Kidney (tissue), 14 donors: ENCODE measurements around the gene GSN. TPM values are rescaled to one million over a fixed set of nuclear protein-coding genes. Genes with fewer than 3 reads are reported as not detected.

Source experiments
- DNase-seq, 5 donors: peaks; one replicate each; pipeline ENCODE4 v3.0.0-alpha.2; 2013 to 2020
- FAIRE-seq: peaks from 2 replicates; lab custom pipeline; 2012; peaks lifted over from hg19 to GRCh38; lab: Jason Lieb, UNC
- H3K27ac ChIP-seq, 2 donors: one replicate each; pipeline ENCODE4 v1.7.0; 2013; ENCODE audit warnings: low read depth in 2 of 2, low read length in 2 of 2, inconsistent platforms in 1 of 2
- H3K27me3 ChIP-seq: one replicate; pipeline ENCODE4 v1.7.1; 2013; ENCODE audit warnings: low read length, inconsistent platforms; ENCODE audit not compliant: control insufficient read depth, insufficient read depth
- H3K36me3 ChIP-seq, 3 donors: one replicate each; pipeline versions ENCODE4 v1.7.0 to v1.7.1; 2013; ENCODE audit warnings: low read length in 3 of 3, control low read depth in 1 of 3, inconsistent platforms in 1 of 3; ENCODE audit not compliant: insufficient read depth in 3 of 3, control insufficient read depth in 2 of 3
- H3K4me1 ChIP-seq, 3 donors: one replicate each; pipeline versions ENCODE4 v1.7.0 to v1.7.1; 2013; ENCODE audit warnings: low read length in 3 of 3, inconsistent platforms in 1 of 3, low read depth in 1 of 3; ENCODE audit not compliant: control insufficient read depth in 2 of 3, insufficient read depth in 2 of 3
- H3K4me3 ChIP-seq, 3 donors: one replicate each; pipeline versions ENCODE4 v1.7.0 to v1.8.1; 2013; ENCODE audit warnings: low read length in 3 of 3, control low read depth in 1 of 3, inconsistent platforms in 1 of 3
- H3K9ac ChIP-seq, 3 donors: one replicate each; pipeline versions ENCODE4 v1.7.0 to v1.7.1; 2013; ENCODE audit warnings: low read length in 3 of 3, control low read depth in 1 of 3, inconsistent platforms in 1 of 3
- H3K9me3 ChIP-seq, 3 donors: one replicate each; pipeline versions ENCODE4 v1.7.0 to v1.7.1; 2013; ENCODE audit warnings: low read length in 3 of 3, control low read depth in 1 of 3, inconsistent platforms in 1 of 3; ENCODE audit not compliant: control insufficient read depth in 2 of 3, insufficient read depth in 1 of 3
- CTCF ChIP-seq: IDR thresholded peaks from 3 replicates; pipeline ENCODE4 v1.5.1; 2012; ENCODE audit warnings: mild to moderate bottlenecking, moderate library complexity, borderline replicate concordance; ENCODE audit not compliant: insufficient read depth; ENCODE audit errors: extremely low read depth
- intact Hi-C: fragments of 100-400 bp; cut with DNase I; formaldehyde crosslinking; loops from one replicate; pipeline ENCODE4 v1.11.1; 2022
- polyA plus RNA-seq: library from polyadenylated mRNA; stranded (reverse); fragments of 350-450 nt; fragmentation: Illumina TruSeq; extraction: RNeasy Lipid Tissue Mini Kit (QIAGEN cat#74804); gene quantifications from one replicate; pipeline ENCODE4 v1.2.3, GENCODE V29; 2014; ENCODE audit warnings: low read depth, low replicate concordance; ENCODE audit not compliant: insufficient read depth
- total RNA-seq: library from RNA; stranded (reverse); fragmentation: NEBNext Ultra II Directional; extraction: Animal tissue kit (Norgen Biotek cat#: 25700); gene quantifications from one replicate; pipeline ENCODE4 v1.2.1, GENCODE V29; 2021
- donor health status: control.
- donor health status: control.
- donor health status: control.
- donor health status: control.
- donor health status: control.
- donor health status: DM: yes; HTN: yes; CAD: no.
- donor health status: Normal renal cell carcinoma (clear cell type).

GSN gene
- total and polyA plus RNA-seq, 2 donors from 2014 or later, result 235 to 511 TPM

GRCh38 chr9:121303456-121304451 lies 35.8 kb downstream of the GSN start:
- DNase-seq, result no peak
- intact Hi-C loops, result no loop called here

DNA sequence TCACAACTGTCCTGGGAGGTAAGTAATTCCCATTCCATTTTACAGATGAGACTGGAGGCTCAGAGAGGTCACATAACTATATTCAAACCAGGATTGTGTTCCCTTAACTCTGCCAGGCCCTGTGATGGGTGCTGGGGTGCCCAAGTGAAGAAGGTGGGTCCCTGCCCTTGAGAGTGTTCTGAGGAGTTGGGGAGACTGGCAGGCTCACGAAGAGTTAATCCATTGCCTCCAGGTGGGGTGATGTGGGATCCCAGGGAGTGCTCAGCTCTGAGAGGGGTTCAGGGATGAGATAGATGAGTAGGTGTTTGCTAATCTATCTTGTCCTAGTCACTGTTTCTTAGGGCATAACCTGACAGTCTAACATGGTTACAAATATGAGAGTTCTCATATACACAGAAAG lies 36.7 kb downstream of the GSN start:
- DNase-seq (no peak), FAIRE-seq (no peak)
- no peaks in the 10 kb centered on the region for H3K27me3 ChIP-seq
- no peaks in the 10 kb centered on the region for H3K9me3 ChIP-seq
- TF ChIP-seq CTCF, result no peak
- H3K27ac ChIP-seq, result no peak overlapping the region
- H3K4me1 ChIP-seq, result peaks cover 3 to 12% (median 7%) of the 10 kb centered on the region in 3 donors
- H3K9ac ChIP-seq, result no peak overlapping the region
- peaks cover 0 to 39% (median 33%) of the 10 kb centered on the region in 3 donors for H3K36me3 ChIP-seq
- no peak overlapping the region for H3K4me3 ChIP-seq
- intact Hi-C loops, result no loop called here

More at GRCh38 chr9:121303456-121304451, 35.8 kb downstream of the GSN start:
- no peak for TF ChIP-seq CTCF
- no peak for FAIRE-seq
- H3K27me3 ChIP-seq, result no peaks in the 10 kb centered on the region
- no peak overlapping the region for H3K27ac ChIP-seq
- peaks cover 0 to 39% (median 33%) of the 10 kb centered on the region in 3 donors for H3K36me3 ChIP-seq
- no peak overlapping the region for H3K9ac ChIP-seq
- H3K4me3 ChIP-seq, result no peak overlapping the region
- H3K4me1 ChIP-seq, result peaks cover 3 to 12% (median 7%) of the 10 kb centered on the region in 3 donors
- no peaks in the 10 kb centered on the region for H3K9me3 ChIP-seq

- TF ChIP-seq CTCF, result no peak
- Histone ChIP-seq H3K9me3 (no peaks in the 10 kb centered on the region), H3K36me3 (peaks cover 0 to 39% (median 35%) of the 10 kb centered on the region in 3 donors), H3K9ac (no peak overlapping the region), H3K4me1 (peaks cover 0 to 8% (median 2%) of the 10 kb centered on the region in 3 donors), H3K27me3 (no peaks in the 10 kb centered on the region), H3K4me3 (no peak overlapping the region), H3K27ac (no peak overlapping the region)
- intact Hi-C loops, result no loop called here
- FAIRE-seq (no peak), DNase-seq (peak in 2 of 5 donors; percentile 32 to 87)
Measured at GRCh38 chr9:121305269-121305994, 37.5 kb downstream of the GSN start.
